BE2C (cell line): ENCODE measurements around the gene CD82.

Experiments
- DNase-seq: peaks from one replicate; pipeline ENCODE4 v3.0.0-alpha.2; 2020
- H3K27me3 ChIP-seq: fragments of 250-450 bp; sonication (Bioruptor Pico); 2 replicates; pipeline ENCODE4 v1.5.1; 2020; ENCODE audit warnings: mild to moderate bottlenecking
- H3K36me3 ChIP-seq: fragments of 250-450 bp; sonication (Bioruptor Pico); 2 replicates; pipeline ENCODE4 v1.5.1; 2020; ENCODE audit warnings: mild to moderate bottlenecking
- H3K4me1 ChIP-seq: fragments of 250-450 bp; sonication (Bioruptor Pico); 2 replicates; pipeline ENCODE4 v1.5.1; 2020
- H3K4me3 ChIP-seq: 2 replicates; pipeline ENCODE4 v1.5.1; 2011; ENCODE audit warnings: low read depth, low read length
- H3K9me3 ChIP-seq: fragments of 250-450 bp; sonication (Bioruptor Pico); 2 replicates; pipeline ENCODE4 v1.5.1; 2020
- CTCF ChIP-seq: IDR thresholded peaks from 2 replicates; pipeline ENCODE4 v1.5.1; 2012; ENCODE audit warnings: mild to moderate bottlenecking, low read depth, low read length

Gene CD82

GRCh38 chr11:44567876-44568256 lies 2.4 kb downstream of the CD82 start:
- Histone ChIP-seq H3K4me3 (no peak overlapping the region), H3K9me3 (no peaks in the 10 kb centered on the region), H3K27me3 (no peaks in the 10 kb centered on the region), H3K4me1 (no peaks in the 10 kb centered on the region), H3K36me3 (no peaks in the 10 kb centered on the region)
- TF ChIP-seq CTCF, result no peak
- DNase-seq, result no peak

GRCh38 chr11:44568331-44568657 lies 2.8 kb downstream of the CD82 start:
- Histone ChIP-seq H3K27me3 (no peaks in the 10 kb centered on the region), H3K9me3 (no peaks in the 10 kb centered on the region), H3K4me1 (no peaks in the 10 kb centered on the region), H3K4me3 (no peak overlapping the region), H3K36me3 (no peaks in the 10 kb centered on the region)
- no peak for TF ChIP-seq CTCF
- DNase-seq, result no peak

- no peaks in the 10 kb centered on the region for H3K27me3 ChIP-seq
- H3K4me3 ChIP-seq, result no peak overlapping the region
- TF ChIP-seq CTCF, result no peak
- DNase-seq, result no peak
- H3K36me3 ChIP-seq, result no peaks in the 10 kb centered on the region
- no peaks in the 10 kb centered on the region for H3K4me1 ChIP-seq
- no peaks in the 10 kb centered on the region for H3K9me3 ChIP-seq
Observed at GRCh38 chr11:44568658-44569473, 3.4 kb downstream of the CD82 start.

GRCh38 chr11:44570411-44571155 lies 5.1 kb downstream of the CD82 start:
- no peaks in the 10 kb centered on the region for H3K27me3 ChIP-seq

GRCh38 chr11:44571871-44572270 lies 6.4 kb downstream of the CD82 start:
- H3K4me3 ChIP-seq, result no peak overlapping the region
- no peaks in the 10 kb centered on the region for H3K36me3 ChIP-seq

More at GRCh38 chr11:44570411-44571155, 5.1 kb downstream of the CD82 start:
- H3K4me1 ChIP-seq, result no peaks in the 10 kb centered on the region
- TF ChIP-seq CTCF, result no peak
- H3K36me3 ChIP-seq, result no peaks in the 10 kb centered on the region
- DNase-seq, result no peak
- no peaks in the 10 kb centered on the region for H3K9me3 ChIP-seq
- no peak overlapping the region for H3K4me3 ChIP-seq

More at GRCh38 chr11:44571871-44572270, 6.4 kb downstream of the CD82 start:
- no peak for DNase-seq
- Histone ChIP-seq H3K9me3 (no peaks in the 10 kb centered on the region), H3K27me3 (no peaks in the 10 kb centered on the region), H3K4me1 (no peaks in the 10 kb centered on the region)
- no peak for TF ChIP-seq CTCF
